ENCODE data around the gene NCOA3. TPM values are rescaled to one million over a fixed set of nuclear protein-coding genes. Genes with fewer than 3 reads are reported as not detected.

The NCOA3 gene
- total RNA-seq, 1 experiment from 2014 or later: 31.1 TPM

DNA sequence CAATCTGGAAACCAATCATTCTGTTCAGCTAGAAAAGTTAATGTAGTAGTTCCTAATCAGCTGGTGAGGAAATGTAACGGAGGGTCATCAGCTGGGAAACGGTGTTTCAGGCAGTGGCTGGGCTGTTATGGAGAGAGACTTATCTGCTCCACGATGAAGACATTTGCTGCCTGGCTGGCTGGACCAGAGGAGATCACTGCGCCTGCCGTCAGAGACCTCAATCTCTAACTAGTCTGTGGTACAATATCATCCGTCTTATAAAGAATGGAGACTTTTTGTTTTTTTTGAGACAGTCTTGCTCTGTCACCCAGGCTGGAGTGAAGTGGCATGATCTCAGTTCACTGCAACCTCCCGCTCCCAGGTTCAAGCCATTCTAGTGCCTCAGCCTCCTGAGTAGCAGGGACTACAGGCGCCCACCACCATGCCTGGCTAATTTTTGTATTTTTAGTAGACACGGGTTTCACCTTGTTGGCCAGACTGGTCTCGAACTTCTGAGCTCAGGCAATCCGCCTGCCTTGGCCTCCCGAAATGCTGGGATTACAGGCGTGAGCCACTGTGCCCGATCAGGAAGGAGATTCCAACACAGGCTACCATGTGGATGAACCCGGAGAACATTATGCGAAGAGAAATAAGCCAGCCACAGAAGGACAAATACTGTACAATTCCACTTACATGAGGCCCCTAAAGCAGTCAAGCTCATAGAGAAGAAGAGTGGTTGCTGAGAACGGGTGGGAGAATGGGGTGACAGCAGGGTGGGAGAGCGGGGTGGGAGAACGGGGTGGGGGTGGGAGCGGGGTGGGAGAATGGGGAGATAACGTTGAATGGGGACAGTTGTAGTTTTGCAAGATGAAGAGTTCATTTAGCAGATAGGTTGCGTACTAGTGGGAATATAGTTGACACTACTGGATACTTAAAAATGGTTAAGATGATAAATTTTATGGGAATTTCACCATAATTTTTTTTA, 168.5 kb downstream of the NCOA3 start:
- Histone ChIP-seq H2AFZ (ENCODE audit: low read length) (no peak overlapping the region), H3K27me3 (ENCODE audit: low read length) (no peaks in the 10 kb centered on the region), H3K4me3 (ENCODE audit: low read length) (no peak overlapping the region), H3F3A (ENCODE audit: low read length, unreplicated experiment) (no peaks in the 10 kb centered on the region), H3K27ac (ENCODE audit: low read length) (no peak overlapping the region), H3K9me2 (replicated peaks; ENCODE audit: low read length) (no peaks in the 10 kb centered on the region), H3K9ac (ENCODE audit: low read length) (no peak overlapping the region), H3K4me1 (ENCODE audit: insufficient read depth, low read length) (no peaks in the 10 kb centered on the region), H4K20me1 (ENCODE audit: low read length) (no peaks in the 10 kb centered on the region), H3K9me3 (ENCODE audit: low read length) (no peaks in the 10 kb centered on the region), H3K36me3 (ENCODE audit: low read depth, low read length) (peaks cover 31% of the 10 kb centered on the region), H3K79me2 (ENCODE audit: low read length) (no peaks in the 10 kb centered on the region), H3K4me2 (ENCODE audit: low read length) (no peak overlapping the region)
- no TSS peak for BruUV-seq (replicated peaks)
- DNase-seq: no peak
- ChIA-PET CTCF (no interaction called here), POLR2A (ENCODE audit: unreplicated experiment) (no interaction called here)
- ATAC-seq: no peak
- TF ChIP-seq EZH2 (IDR thresholded peaks at IDR 0.05; ENCODE audit: low read length, unreplicated experiment): no peak
- intact Hi-C loops (cut with micrococcal nuclease): no loop called here

DNA sequence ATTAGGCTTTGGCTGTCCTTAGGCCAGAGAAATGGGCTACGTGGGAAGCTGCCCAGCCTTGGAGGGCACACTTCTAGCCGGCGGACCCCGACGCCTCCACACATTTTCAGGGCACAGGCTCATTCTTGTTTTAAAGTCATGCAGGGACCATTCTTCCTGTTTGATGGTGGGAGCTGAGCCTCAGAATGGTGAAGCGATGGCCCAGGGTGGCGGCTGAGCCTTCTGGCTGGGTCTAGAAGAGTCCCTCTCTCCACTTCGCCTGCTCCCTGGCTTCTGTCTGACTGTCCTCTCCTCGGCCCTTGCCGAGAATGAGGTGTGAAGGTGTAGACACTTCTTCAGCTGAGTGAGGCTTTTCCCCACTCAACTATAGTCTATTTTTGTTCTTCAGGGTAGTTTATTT, 169.2 kb downstream of the NCOA3 start:
- no peak overlapping the region for H3K4me2 ChIP-seq (ENCODE audit: low read length)
- no peak overlapping the region for H3K9ac ChIP-seq (ENCODE audit: low read length)
- no peaks in the 10 kb centered on the region for H4K20me1 ChIP-seq (ENCODE audit: low read length)
- intact Hi-C loops (cut with micrococcal nuclease): no loop called here
- no peak overlapping the region for H3K27ac ChIP-seq (ENCODE audit: low read length)
- no peak overlapping the region for H2AFZ ChIP-seq (ENCODE audit: low read length)
- BruUV-seq (replicated peaks): no TSS peak
- H3K9me3 ChIP-seq (ENCODE audit: low read length): no peaks in the 10 kb centered on the region
- H3F3A ChIP-seq (ENCODE audit: low read length, unreplicated experiment): no peaks in the 10 kb centered on the region
- DNase-seq: no peak
- peaks cover 35% of the 10 kb centered on the region for H3K36me3 ChIP-seq (ENCODE audit: low read depth, low read length)
- ATAC-seq: no peak
- H3K27me3 ChIP-seq (ENCODE audit: low read length): no peaks in the 10 kb centered on the region
- TF ChIP-seq EZH2phosphoT487 (IDR thresholded peaks at IDR 0.05; ENCODE audit: borderline replicate concordance, low read length) (no peak), CTCF (conservative IDR thresholded peaks at IDR 0.05; ENCODE audit: low read depth, low read length) (no peak)
- CTCF ChIA-PET: no interaction called here
- POLR2A ChIA-PET (ENCODE audit: unreplicated experiment): no interaction called here
- H3K4me1 ChIP-seq (ENCODE audit: insufficient read depth, low read length): no peaks in the 10 kb centered on the region
- H3K9me2 ChIP-seq (replicated peaks; ENCODE audit: low read length): no peaks in the 10 kb centered on the region
- H3K79me2 ChIP-seq (ENCODE audit: low read length): no peaks in the 10 kb centered on the region
- H3K4me3 ChIP-seq (ENCODE audit: low read length): no peak overlapping the region

GRCh38 chr20:47672166-47672565, 170.5 kb downstream of the NCOA3 start:
- H3K9me3 ChIP-seq (ENCODE audit: low read length): no peaks in the 10 kb centered on the region
- POLR2A ChIA-PET (ENCODE audit: unreplicated experiment): no interaction called here
- no peaks in the 10 kb centered on the region for H3F3A ChIP-seq (ENCODE audit: low read length, unreplicated experiment)
- intact Hi-C loops (cut with micrococcal nuclease): no loop called here
- H3K4me2 ChIP-seq (ENCODE audit: low read length): no peak overlapping the region
- ATAC-seq: no peak
- no peak overlapping the region for H2AFZ ChIP-seq (ENCODE audit: low read length)
- H4K20me1 ChIP-seq (ENCODE audit: low read length): no peaks in the 10 kb centered on the region
- H3K9ac ChIP-seq (ENCODE audit: low read length): no peak overlapping the region
- BruUV-seq (replicated peaks): no TSS peak
- H3K4me3 ChIP-seq (ENCODE audit: low read length): no peak overlapping the region
- H3K9me2 ChIP-seq (replicated peaks; ENCODE audit: low read length): no peaks in the 10 kb centered on the region
- no peaks in the 10 kb centered on the region for H3K27me3 ChIP-seq (ENCODE audit: low read length)
- H3K27ac ChIP-seq (ENCODE audit: low read length): no peak overlapping the region
- no peaks in the 10 kb centered on the region for H3K79me2 ChIP-seq (ENCODE audit: low read length)
- CTCF ChIA-PET: no interaction called here
- peaks cover 43% of the 10 kb centered on the region for H3K36me3 ChIP-seq (ENCODE audit: low read depth, low read length)
- H3K4me1 ChIP-seq (ENCODE audit: insufficient read depth, low read length): no peaks in the 10 kb centered on the region
- TF ChIP-seq CTCF (conservative IDR thresholded peaks at IDR 0.05; ENCODE audit: low read depth, low read length) (no peak), EZH2phosphoT487 (IDR thresholded peaks at IDR 0.05; ENCODE audit: borderline replicate concordance, low read length) (no peak), EZH2 (IDR thresholded peaks at IDR 0.05; ENCODE audit: low read length, unreplicated experiment) (no peak)
- no peak for DNase-seq
